ENCODE measurements around the gene BRCA2.

BRCA2 gene

GRCh38 chr13:32315238-32316027, at the start of gene BRCA2, which contains the start of gene ZAR1L:
Gene BRCA2 (plus strand): TSS chr13:32315508. CDS start chr13:32316461, 953 bp downstream.
Gene ZAR1L (minus strand): TSS chr13:32315363. CDS start chr13:32311925, 3,438 bp downstream.
- H3K4me3 ChIP-seq: peak within 1 kb of the TSS; percentile 68 to 94 (median 76)
- H3K27ac ChIP-seq: peak within 1 kb of the TSS; percentile 85 to 99 (median 98)

- H3K27ac ChIP-seq: peak overlapping the region in 2 of 21 experiments; percentile 31 to 65
- no peak overlapping the region for H3K4me3 ChIP-seq
Measured at GRCh38 chr13:32265726-32266125, 49.6 kb upstream of the BRCA2 start.

- no peak overlapping the region for H3K4me3 ChIP-seq
- no peak overlapping the region for H3K27ac ChIP-seq
Measured at GRCh38 chr13:32266130-32266529, 49.2 kb upstream of the BRCA2 start.

- no peak overlapping the region for H3K27ac ChIP-seq
- H3K4me3 ChIP-seq: no peak overlapping the region
Measured at GRCh38 chr13:32267836-32268439, 47.4 kb upstream of the BRCA2 start.

GRCh38 chr13:32272021-32272683, 43.2 kb upstream of the BRCA2 start:
- peak overlapping the region in 2 of 21 experiments; percentile 48 to 60 for H3K27ac ChIP-seq
- H3K4me3 ChIP-seq: no peak overlapping the region

GRCh38 chr13:32277839-32278238, 37.5 kb upstream of the BRCA2 start:
- no peak overlapping the region for H3K4me3 ChIP-seq
- no peak overlapping the region for H3K27ac ChIP-seq

- H3K4me3 ChIP-seq: no peak overlapping the region
- no peak overlapping the region for H3K27ac ChIP-seq
Measured at GRCh38 chr13:32278426-32278825, 36.9 kb upstream of the BRCA2 start.

- no peak overlapping the region for H3K27ac ChIP-seq
- no peak overlapping the region for H3K4me3 ChIP-seq
Measured at GRCh38 chr13:32281096-32281495, 34.2 kb upstream of the BRCA2 start.

GRCh38 chr13:32282096-32282711, 33.1 kb upstream of the BRCA2 start:
- H3K27ac ChIP-seq: no peak overlapping the region
- H3K4me3 ChIP-seq: no peak overlapping the region

GRCh38 chr13:32284927-32285632, 30.2 kb upstream of the BRCA2 start:
- peak overlapping the region in 10 of 21 experiments; percentile 2 to 69 (median 50) for H3K27ac ChIP-seq
- H3K4me3 ChIP-seq: no peak overlapping the region

- H3K4me3 ChIP-seq: no peak overlapping the region
- peak overlapping the region in 8 of 21 experiments; percentile 2 to 69 (median 51) for H3K27ac ChIP-seq
Measured at GRCh38 chr13:32285633-32285965, 29.7 kb upstream of the BRCA2 start.

- no peak overlapping the region for H3K4me3 ChIP-seq
- no peak overlapping the region for H3K27ac ChIP-seq
Measured at GRCh38 chr13:32297206-32297605, 18.1 kb upstream of the BRCA2 start.

GRCh38 chr13:32298695-32299094, 16.6 kb upstream of the BRCA2 start:
- H3K4me3 ChIP-seq: no peak overlapping the region
- H3K27ac ChIP-seq: no peak overlapping the region

- Histone ChIP-seq H3K4me3 (no peak overlapping the region), H3K27ac (no peak overlapping the region)
Measured at GRCh38 chr13:32299893-32300292, 15.4 kb upstream of the BRCA2 start.

GRCh38 chr13:32300406-32300805, 14.9 kb upstream of the BRCA2 start:
- Histone ChIP-seq H3K4me3 (no peak overlapping the region), H3K27ac (no peak overlapping the region)

- H3K4me3 ChIP-seq: no peak overlapping the region
- H3K27ac ChIP-seq: no peak overlapping the region
Measured at GRCh38 chr13:32300920-32301319, 14.4 kb upstream of the BRCA2 start.

- H3K27ac ChIP-seq: no peak overlapping the region
- H3K4me3 ChIP-seq: no peak overlapping the region
Measured at GRCh38 chr13:32302461-32302860, 12.8 kb upstream of the BRCA2 start.

GRCh38 chr13:32305646-32306045, 9.7 kb upstream of the BRCA2 start:
- Histone ChIP-seq H3K27ac (no peak overlapping the region), H3K4me3 (no peak overlapping the region)

- H3K27ac ChIP-seq: peak overlapping the region in 1 of 21 experiments; percentile 47
Measured at GRCh38 chr13:32309312-32310133, 5.8 kb upstream of the BRCA2 start.

More at GRCh38 chr13:32309312-32310133, 5.8 kb upstream of the BRCA2 start:
- H3K4me3 ChIP-seq: peak overlapping the region in 4 of 7 experiments; percentile 3 to 13 (median 8)

Data from skin epidermis (tissue), 12 donors.